ENCODE results near the gene TENM4.

Gene TENM4

DNA sequence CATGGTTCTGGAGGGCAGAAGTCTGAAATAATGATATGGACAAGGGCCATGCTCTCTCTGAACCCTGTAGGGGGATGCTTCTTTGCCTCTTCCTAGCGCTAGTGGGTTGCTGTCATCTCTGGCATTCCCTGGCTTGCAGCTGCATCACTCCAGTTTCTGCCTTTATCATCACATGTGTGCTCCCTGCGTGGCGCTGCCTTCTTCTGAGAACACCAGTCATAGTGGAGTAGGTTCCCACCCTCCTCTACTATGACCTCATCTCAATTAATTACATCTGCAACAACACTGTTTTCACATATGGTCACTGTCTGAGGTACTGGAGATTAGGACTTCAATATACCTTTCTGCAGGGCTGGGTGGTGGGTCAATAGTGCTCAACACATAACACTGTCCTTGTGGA, 463.8 kb downstream of the TENM4 start:
- no peak overlapping the region for H3K4me3 ChIP-seq
- no peaks in the 10 kb centered on the region for H3K9me3 ChIP-seq
- intact Hi-C loops (cut with DNase I; ENCODE audit: low total_unique reads) = no loop called here
- no peaks in the 10 kb centered on the region for H3K36me3 ChIP-seq
- H3K4me1 ChIP-seq = no peaks in the 10 kb centered on the region
- no peaks in the 10 kb centered on the region for H3K27me3 ChIP-seq
- DNase-seq = no peak
- no peak overlapping the region for H3K27ac ChIP-seq
- TF ChIP-seq CTCF (IDR thresholded peaks at IDR 0.05) = no peak

DNA sequence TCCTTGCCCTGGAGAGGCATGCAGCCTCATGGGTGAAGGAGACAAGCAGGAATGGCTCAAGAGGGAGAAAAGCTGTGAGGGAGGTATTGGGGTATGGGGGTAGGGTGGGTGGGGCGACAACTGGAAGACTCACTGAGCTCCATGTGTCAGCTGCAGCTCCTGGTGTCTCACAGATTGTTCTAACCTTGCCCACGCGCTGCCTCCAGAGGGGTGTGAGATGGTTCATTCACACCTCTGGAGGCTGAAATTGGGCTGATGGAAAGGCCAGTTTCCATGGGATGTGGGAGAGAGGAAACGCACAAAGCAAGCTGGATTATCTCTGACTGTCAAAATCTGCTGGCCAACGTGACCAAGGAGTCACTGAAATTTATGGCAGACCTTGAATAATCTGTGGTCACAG, 465.7 kb downstream of the TENM4 start:
- intact Hi-C loops (cut with DNase I; ENCODE audit: low total_unique reads) = no loop called here
- no peak for TF ChIP-seq CTCF (IDR thresholded peaks at IDR 0.05)
- Histone ChIP-seq H3K4me1 (no peaks in the 10 kb centered on the region), H3K36me3 (no peaks in the 10 kb centered on the region), H3K4me3 (no peak overlapping the region), H3K9me3 (no peaks in the 10 kb centered on the region), H3K27ac (no peak overlapping the region), H3K27me3 (no peaks in the 10 kb centered on the region)
- no peak for DNase-seq

DNA sequence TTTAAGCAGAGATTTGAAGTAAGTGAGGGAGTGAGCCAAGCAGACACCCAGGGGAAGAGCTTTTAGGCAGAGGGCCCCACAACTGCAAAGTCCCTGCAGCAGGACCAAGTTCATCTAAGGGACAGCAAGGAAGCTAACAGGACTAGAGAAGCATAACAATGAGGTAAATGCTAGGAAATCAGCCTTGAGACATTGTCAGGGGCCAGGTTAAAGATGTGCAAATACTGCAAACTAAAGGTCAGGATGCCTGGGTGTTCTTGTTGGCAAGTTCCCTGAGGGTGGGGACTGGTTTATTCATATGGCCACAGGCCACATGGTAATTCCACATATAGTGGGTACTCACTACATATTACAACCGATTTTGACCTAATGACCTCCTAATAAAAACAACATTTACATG, 467.0 kb downstream of the TENM4 start:
- Histone ChIP-seq H3K9me3 (no peaks in the 10 kb centered on the region), H3K27ac (no peak overlapping the region), H3K27me3 (no peaks in the 10 kb centered on the region), H3K36me3 (no peaks in the 10 kb centered on the region), H3K4me1 (no peaks in the 10 kb centered on the region), H3K4me3 (no peak overlapping the region)
- no peak for DNase-seq
- intact Hi-C loops (cut with DNase I; ENCODE audit: low total_unique reads) = no loop called here
- no peak for TF ChIP-seq CTCF (IDR thresholded peaks at IDR 0.05)

- no peak for TF ChIP-seq CTCF (IDR thresholded peaks at IDR 0.05)
- no peak overlapping the region for H3K27ac ChIP-seq
- no peaks in the 10 kb centered on the region for H3K27me3 ChIP-seq
- no peaks in the 10 kb centered on the region for H3K9me3 ChIP-seq
- DNase-seq = no peak
- H3K36me3 ChIP-seq = no peaks in the 10 kb centered on the region
- no peaks in the 10 kb centered on the region for H3K4me1 ChIP-seq
- intact Hi-C loops (cut with DNase I; ENCODE audit: low total_unique reads) = no loop called here
- no peak overlapping the region for H3K4me3 ChIP-seq
These were observed 468.2 kb downstream of the TENM4 start for GRCh38 chr11:78972590-78972989.

DNA sequence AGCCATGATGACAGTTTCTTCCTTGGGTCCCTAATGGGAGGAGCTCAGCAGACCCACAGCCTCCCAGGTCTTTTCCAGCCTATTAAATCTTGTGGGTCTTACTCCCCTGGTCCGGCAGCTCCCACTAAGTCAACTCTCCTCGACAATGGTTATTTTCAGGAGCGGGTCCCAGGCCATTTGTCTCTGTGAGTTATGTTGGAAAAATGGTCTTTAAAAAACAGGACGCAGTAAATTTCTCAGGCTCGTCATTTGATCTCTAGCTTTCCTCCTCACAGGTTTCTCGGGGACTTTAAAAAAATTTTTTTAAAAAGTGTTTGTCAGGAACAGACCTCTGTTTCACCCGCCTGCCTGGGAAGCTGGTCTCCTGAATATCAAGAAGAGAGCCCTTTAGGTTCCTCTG, 468.7 kb downstream of the TENM4 start:
- no peak overlapping the region for H3K27ac ChIP-seq
- H3K9me3 ChIP-seq = no peaks in the 10 kb centered on the region
- DNase-seq = no peak
- H3K4me3 ChIP-seq = no peak overlapping the region
- intact Hi-C loops (cut with DNase I; ENCODE audit: low total_unique reads) = no loop called here
- no peaks in the 10 kb centered on the region for H3K27me3 ChIP-seq
- no peaks in the 10 kb centered on the region for H3K36me3 ChIP-seq
- TF ChIP-seq CTCF (IDR thresholded peaks at IDR 0.05) = no peak
- no peaks in the 10 kb centered on the region for H3K4me1 ChIP-seq

DNA sequence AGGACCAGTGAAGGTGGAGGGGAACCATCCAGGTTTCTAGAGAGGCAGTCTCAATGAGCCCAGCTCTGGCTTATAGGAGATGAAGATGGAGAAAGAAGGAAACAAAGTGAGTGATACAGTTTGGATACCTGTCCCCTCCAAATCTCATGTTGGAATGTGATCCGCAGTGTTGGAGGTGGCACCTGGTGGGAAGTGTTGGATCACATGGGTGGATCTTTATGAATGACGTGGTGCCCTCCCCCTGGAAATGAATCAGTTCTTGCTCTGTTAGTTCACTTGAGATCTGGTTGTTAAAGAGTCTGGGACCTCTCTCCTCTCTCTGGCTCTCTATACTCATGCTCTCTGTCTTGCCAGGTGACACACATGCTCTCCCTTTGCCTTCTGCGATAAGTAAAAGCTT, 473.0 kb downstream of the TENM4 start:
- intact Hi-C loops (cut with DNase I; ENCODE audit: low total_unique reads) = no loop called here
- Histone ChIP-seq H3K4me1 (no peaks in the 10 kb centered on the region), H3K27me3 (no peaks in the 10 kb centered on the region), H3K36me3 (no peaks in the 10 kb centered on the region), H3K27ac (no peak overlapping the region), H3K4me3 (no peak overlapping the region), H3K9me3 (no peaks in the 10 kb centered on the region)
- no peak for TF ChIP-seq CTCF (IDR thresholded peaks at IDR 0.05)
- no peak for DNase-seq
